Measurements from ENCODE around the gene ARHGAP29. TPM values are rescaled to one million over a fixed set of nuclear protein-coding genes. Genes with fewer than 3 reads are reported as not detected.
"Not testable (repeated sequence)": the region's sequence is repeated elsewhere in the genome, so short reads cannot be mapped to it uniquely, and the experiment has no call there.

The ARHGAP29 gene
- total RNA-seq, 1 experiment from 2014 or later, result 161 TPM

DNA sequence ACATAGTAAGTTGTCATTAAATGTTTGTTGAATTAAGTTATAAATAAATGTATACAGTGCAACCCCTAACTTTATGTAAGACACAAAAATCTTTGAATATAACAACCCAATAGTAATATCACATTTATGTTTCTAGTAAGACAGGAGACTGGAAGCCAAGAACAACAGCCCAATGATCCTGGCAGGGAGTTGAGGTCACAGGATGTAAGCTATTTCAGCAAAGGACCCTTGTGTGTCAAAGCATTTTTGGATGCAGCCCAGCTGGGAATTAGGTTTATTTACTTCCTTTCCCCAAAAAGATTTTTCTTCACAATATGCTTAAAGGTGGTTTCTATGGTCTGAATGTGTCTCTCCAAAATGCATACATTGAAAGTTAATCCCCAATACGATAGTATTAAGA lies 82.4 kb downstream of the ARHGAP29 start:
- H3K27me3 ChIP-seq (ENCODE audit: low read length), result no peaks in the 10 kb centered on the region
- ATAC-seq, result no peak
- H3K4me1 ChIP-seq (ENCODE audit: insufficient read depth, low read length), result no peaks in the 10 kb centered on the region
- no peak overlapping the region for H3K27ac ChIP-seq (ENCODE audit: low read length)
- no TSS peak for BruUV-seq (replicated peaks)
- H2AFZ ChIP-seq (ENCODE audit: low read length), result no peak overlapping the region
- H3K79me2 ChIP-seq (ENCODE audit: low read length), result no peaks in the 10 kb centered on the region
- no peaks in the 10 kb centered on the region for H4K20me1 ChIP-seq (ENCODE audit: low read length)
- no peak overlapping the region for H3K4me2 ChIP-seq (ENCODE audit: low read length)
- H3K9me3 ChIP-seq (ENCODE audit: low read length), result no peaks in the 10 kb centered on the region
- POLR2A ChIA-PET (ENCODE audit: unreplicated experiment), result no interaction called here
- TF ChIP-seq EZH2phosphoT487 (IDR thresholded peaks at IDR 0.05; ENCODE audit: borderline replicate concordance, low read length) (no peak), EZH2 (IDR thresholded peaks at IDR 0.05; ENCODE audit: low read length, unreplicated experiment) (no peak)
- TF ChIP-seq, protein P1, sequence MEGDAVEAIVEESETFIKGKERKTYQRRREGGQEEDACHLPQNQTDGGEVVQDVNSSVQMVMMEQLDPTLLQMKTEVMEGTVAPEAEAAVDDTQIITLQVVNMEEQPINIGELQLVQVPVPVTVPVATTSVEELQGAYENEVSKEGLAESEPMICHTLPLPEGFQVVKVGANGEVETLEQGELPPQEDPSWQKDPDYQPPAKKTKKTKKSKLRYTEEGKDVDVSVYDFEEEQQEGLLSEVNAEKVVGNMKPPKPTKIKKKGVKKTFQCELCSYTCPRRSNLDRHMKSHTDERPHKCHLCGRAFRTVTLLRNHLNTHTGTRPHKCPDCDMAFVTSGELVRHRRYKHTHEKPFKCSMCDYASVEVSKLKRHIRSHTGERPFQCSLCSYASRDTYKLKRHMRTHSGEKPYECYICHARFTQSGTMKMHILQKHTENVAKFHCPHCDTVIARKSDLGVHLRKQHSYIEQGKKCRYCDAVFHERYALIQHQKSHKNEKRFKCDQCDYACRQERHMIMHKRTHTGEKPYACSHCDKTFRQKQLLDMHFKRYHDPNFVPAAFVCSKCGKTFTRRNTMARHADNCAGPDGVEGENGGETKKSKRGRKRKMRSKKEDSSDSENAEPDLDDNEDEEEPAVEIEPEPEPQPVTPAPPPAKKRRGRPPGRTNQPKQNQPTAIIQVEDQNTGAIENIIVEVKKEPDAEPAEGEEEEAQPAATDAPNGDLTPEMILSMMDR (conservative IDR thresholded peaks at IDR 0.05; ENCODE audit: low read depth, low read length), result no peak
- H3K9me2 ChIP-seq (replicated peaks; ENCODE audit: low read length), result no peaks in the 10 kb centered on the region
- no peaks in the 10 kb centered on the region for H3K36me3 ChIP-seq (ENCODE audit: low read depth, low read length)
- H3K4me3 ChIP-seq (ENCODE audit: low read length), result no peak overlapping the region
- H3K9ac ChIP-seq (ENCODE audit: low read length), result no peak overlapping the region
- CTCF ChIA-PET, result interaction anchor here (0.6 kb wide), 1 partner anchor 110 kb away, joined by 4 read pairs; no protein-coding TSS in a partner anchor
- H3F3A ChIP-seq (ENCODE audit: low read length, unreplicated experiment), result peaks cover 8% of the 10 kb centered on the region
- intact Hi-C loops (cut with micrococcal nuclease), result no loop called here
- DNase-seq, result no peak

- CTCF ChIA-PET, result no interaction called here
Measured at GRCh38 chr1:94153133-94153532, 84.3 kb downstream of the ARHGAP29 start.

GRCh38 chr1:94149166-94149565 lies 88.2 kb downstream of the ARHGAP29 start:
- H3K4me3 ChIP-seq (ENCODE audit: low read length); H4K20me1 ChIP-seq (ENCODE audit: low read length); H3K9ac ChIP-seq (ENCODE audit: low read length); H3K4me2 ChIP-seq (ENCODE audit: low read length); POLR2A ChIA-PET (ENCODE audit: unreplicated experiment); intact Hi-C loops (cut with micrococcal nuclease); H3F3A ChIP-seq (ENCODE audit: low read length, unreplicated experiment); H3K36me3 ChIP-seq (ENCODE audit: low read depth, low read length); ATAC-seq; H3K27me3 ChIP-seq (ENCODE audit: low read length); H3K27ac ChIP-seq (ENCODE audit: low read length); H3K9me3 ChIP-seq (ENCODE audit: low read length); BruUV-seq (replicated peaks); H2AFZ ChIP-seq (ENCODE audit: low read length); H3K9me2 ChIP-seq (replicated peaks; ENCODE audit: low read length); H3K4me1 ChIP-seq (ENCODE audit: insufficient read depth, low read length); H3K79me2 ChIP-seq (ENCODE audit: low read length); DNase-seq; CTCF ChIA-PET: not testable (repeated sequence)

More at GRCh38 chr1:94153133-94153532, 84.3 kb downstream of the ARHGAP29 start:
- Histone ChIP-seq H3K79me2 (ENCODE audit: low read length) (no peaks in the 10 kb centered on the region), H3K9me2 (replicated peaks; ENCODE audit: low read length) (no peaks in the 10 kb centered on the region), H3K9me3 (ENCODE audit: low read length) (no peaks in the 10 kb centered on the region), H4K20me1 (ENCODE audit: low read length) (no peaks in the 10 kb centered on the region), H3K27me3 (ENCODE audit: low read length) (no peaks in the 10 kb centered on the region), H3K27ac (ENCODE audit: low read length) (no peak overlapping the region), H3K9ac (ENCODE audit: low read length) (no peak overlapping the region), H3F3A (ENCODE audit: low read length, unreplicated experiment) (peaks cover 5% of the 10 kb centered on the region), H3K4me1 (ENCODE audit: insufficient read depth, low read length) (no peaks in the 10 kb centered on the region), H3K36me3 (ENCODE audit: low read depth, low read length) (no peaks in the 10 kb centered on the region), H3K4me2 (ENCODE audit: low read length) (no peak overlapping the region), H2AFZ (ENCODE audit: low read length) (no peak overlapping the region), H3K4me3 (ENCODE audit: low read length) (no peak overlapping the region)
- intact Hi-C loops (cut with micrococcal nuclease), result no loop called here
- ATAC-seq (no peak), DNase-seq (no peak)
- no TSS peak for BruUV-seq (replicated peaks)
- TF ChIP-seq EZH2phosphoT487 (IDR thresholded peaks at IDR 0.05; ENCODE audit: borderline replicate concordance, low read length), result no peak
- TF ChIP-seq, protein P1 (conservative IDR thresholded peaks at IDR 0.05; ENCODE audit: low read depth, low read length), result no peak
- no peak for TF ChIP-seq EZH2 (IDR thresholded peaks at IDR 0.05; ENCODE audit: low read length, unreplicated experiment)
- POLR2A ChIA-PET (ENCODE audit: unreplicated experiment), result no interaction called here
